ENCODE measurements around the gene HTN3. TPM values are rescaled to one million over a fixed set of nuclear protein-coding genes. Genes with fewer than 3 reads are reported as not detected.
"Not testable (repeated sequence)": the region's sequence is repeated elsewhere in the genome, so short reads cannot be mapped to it uniquely, and the experiment has no call there.

The HTN3 gene
- total and polyA plus RNA-seq, 11 donors = not detected

DNA sequence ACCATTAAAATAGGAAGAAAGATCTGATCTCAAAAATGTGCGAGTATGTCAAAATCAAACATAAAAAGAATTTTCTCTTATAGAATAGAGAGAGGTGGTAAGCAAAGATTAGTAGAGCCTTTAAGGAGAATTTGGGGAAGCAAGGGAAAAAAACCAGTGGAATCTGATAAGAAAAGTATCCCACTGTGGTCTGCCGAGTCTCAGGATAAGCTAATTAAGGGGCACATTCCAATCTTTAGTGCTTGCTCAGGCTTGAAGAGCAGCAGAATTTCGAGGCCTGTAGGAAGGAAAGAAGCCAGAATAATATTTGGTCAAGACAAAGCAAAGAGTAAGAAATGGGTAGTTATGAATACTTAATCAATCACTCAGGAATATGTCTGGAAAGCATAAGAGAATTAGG is 19.5 kb upstream of the HTN3 start:
- Histone ChIP-seq H3K4me1 (no peaks in the 10 kb centered on the region), H3K9me3 (peaks cover 0 to 7% (median 0%) of the 10 kb centered on the region in 12 donors), H3K4me3 (no peak overlapping the region), H3K27me3 (no peaks in the 10 kb centered on the region), H3K27ac (no peak overlapping the region), H3K36me3 (no peaks in the 10 kb centered on the region)
- TF ChIP-seq POLR2A (IDR thresholded peaks at IDR 0.05) (no peak), CTCF (IDR thresholded peaks at IDR 0.05) (no peak)
- DNase-seq (no peak), ATAC-seq (no peak)
- intact Hi-C loops (cut with DNase I) = no loop called here
- WGBS, 4 donors = 36 to 45% (median 41%) methylated on average over 3 of the region's 3 CpGs

GRCh38 chr4:70019006-70019405 is 9.3 kb upstream of the HTN3 start:
- H3K4me1 ChIP-seq; H3K4me3 ChIP-seq; ATAC-seq; H3K27me3 ChIP-seq; H3K27ac ChIP-seq; H3K9me3 ChIP-seq; intact Hi-C loops (cut with DNase I); DNase-seq; H3K36me3 ChIP-seq: not testable (repeated sequence)
- WGBS, 4 donors = 80 to 94% (median 83%) methylated on average over 5 to 10 of the region's 10 CpGs; no CpG with 5 or more reads in 1 of the 4 donors

- ATAC-seq (no peak), DNase-seq (no peak)
- no peak overlapping the region for H3K27ac ChIP-seq
- H3K27me3 ChIP-seq = no peaks in the 10 kb centered on the region
- intact Hi-C loops (cut with DNase I) = no loop called here
- H3K4me3 ChIP-seq = no peak overlapping the region
- H3K36me3 ChIP-seq = no peaks in the 10 kb centered on the region
- no peaks in the 10 kb centered on the region for H3K9me3 ChIP-seq
- TF ChIP-seq CTCF (IDR thresholded peaks at IDR 0.05) (no peak), POLR2A (IDR thresholded peaks at IDR 0.05) (no peak)
- 73 to 82% (median 77%) methylated on average over 2 of the region's 2 CpGs for WGBS, 4 donors
- no peaks in the 10 kb centered on the region for H3K4me1 ChIP-seq
Measured at GRCh38 chr4:70023218-70023617, 5.0 kb upstream of the HTN3 start.

- intact Hi-C loops (cut with DNase I) = no loop called here
- ATAC-seq (no peak), DNase-seq (no peak)
- no peaks in the 10 kb centered on the region for H3K27me3 ChIP-seq
- no peak overlapping the region for H3K4me3 ChIP-seq
- peaks cover 0 to 5% (median 0%) of the 10 kb centered on the region in 12 donors for H3K9me3 ChIP-seq
- no peaks in the 10 kb centered on the region for H3K36me3 ChIP-seq
- TF ChIP-seq POLR2A (IDR thresholded peaks at IDR 0.05) = no peak
- TF ChIP-seq CTCF (IDR thresholded peaks at IDR 0.05) = no peak
- H3K4me1 ChIP-seq = no peaks in the 10 kb centered on the region
- no peak overlapping the region for H3K27ac ChIP-seq
- 74 to 81% (median 77%) methylated on average over 5 of the region's 5 CpGs for WGBS, 4 donors
Measured at GRCh38 chr4:70027011-70027410, 1.2 kb upstream of the HTN3 start.

GRCh38 chr4:70037559-70037958 is 9.3 kb downstream of the HTN3 start:
- H3K9me3 ChIP-seq = peaks cover 0 to 25% (median 0%) of the 10 kb centered on the region in 12 donors
- H3K36me3 ChIP-seq; H3K4me1 ChIP-seq; intact Hi-C loops (cut with DNase I); H3K27me3 ChIP-seq; H3K4me3 ChIP-seq; ATAC-seq; H3K27ac ChIP-seq: not testable (repeated sequence)
- DNase-seq = peak in 1 of 5 donors; percentile 51
- WGBS, 4 donors = 76 to 91% (median 89%) methylated on average over 3 to 18 of the region's 18 CpGs

DNA sequence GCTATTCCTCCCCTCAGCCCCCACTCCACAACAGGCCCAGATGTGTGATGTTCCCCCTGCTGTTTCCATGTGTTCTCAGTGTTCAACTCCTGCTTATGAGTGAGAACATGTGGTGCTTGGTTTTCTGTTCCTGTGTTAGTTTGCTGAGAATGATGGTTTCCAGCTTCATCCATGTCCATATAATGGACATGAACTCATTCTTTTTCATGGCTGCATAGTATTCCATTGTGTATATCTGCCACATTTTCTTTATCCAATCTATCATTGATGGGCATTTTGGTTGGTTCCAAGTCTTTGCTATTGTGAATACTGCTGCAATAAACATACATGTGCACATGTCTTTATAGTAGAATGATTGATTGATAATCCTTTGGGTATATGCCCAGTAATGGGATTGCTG is 11.7 kb downstream of the HTN3 start:
- H3K4me1 ChIP-seq; H3K36me3 ChIP-seq; H3K27ac ChIP-seq; ATAC-seq; intact Hi-C loops (cut with DNase I); H3K4me3 ChIP-seq; DNase-seq; H3K27me3 ChIP-seq: not testable (repeated sequence)
- H3K9me3 ChIP-seq = peaks cover 0 to 17% (median 0%) of the 10 kb centered on the region in 12 donors

Measured in heart left ventricle (tissue), 16 donors.